HG02852 (cell line): ENCODE measurements around the gene PITPNB.

ENCODE experiments used
- ATAC-seq: cut with Tn5 transposase; IDR thresholded peaks from one replicate; pipeline ENCODE4 v1.9.1; 2021; ENCODE audit warnings: mild to moderate bottlenecking, moderate library complexity; ENCODE audit not compliant: unreplicated experiment

The PITPNB gene

DNA sequence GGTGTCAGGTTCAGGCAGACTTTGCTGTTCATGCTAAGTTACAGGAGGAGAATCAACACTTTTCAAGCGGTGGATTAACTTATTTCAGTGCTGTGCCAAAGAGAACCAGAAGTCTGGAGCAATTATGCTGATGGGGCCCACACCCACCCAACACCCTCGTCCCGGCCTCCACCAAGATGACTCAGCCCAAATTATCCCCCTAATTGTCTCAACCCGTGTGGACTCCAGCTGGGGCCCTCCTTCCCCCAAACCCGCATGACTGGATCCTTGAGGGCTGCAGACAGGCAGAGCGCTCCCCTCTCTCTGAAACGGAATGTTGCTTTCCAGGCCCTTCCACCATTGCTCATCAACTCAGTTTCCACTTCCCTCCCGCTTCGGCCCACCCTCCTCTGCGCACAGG lies 82.9 kb downstream of the PITPNB start:
- ATAC-seq, result no peak

GRCh38 chr22:27835446-27835845 lies 83.6 kb downstream of the PITPNB start:
- no peak for ATAC-seq

DNA sequence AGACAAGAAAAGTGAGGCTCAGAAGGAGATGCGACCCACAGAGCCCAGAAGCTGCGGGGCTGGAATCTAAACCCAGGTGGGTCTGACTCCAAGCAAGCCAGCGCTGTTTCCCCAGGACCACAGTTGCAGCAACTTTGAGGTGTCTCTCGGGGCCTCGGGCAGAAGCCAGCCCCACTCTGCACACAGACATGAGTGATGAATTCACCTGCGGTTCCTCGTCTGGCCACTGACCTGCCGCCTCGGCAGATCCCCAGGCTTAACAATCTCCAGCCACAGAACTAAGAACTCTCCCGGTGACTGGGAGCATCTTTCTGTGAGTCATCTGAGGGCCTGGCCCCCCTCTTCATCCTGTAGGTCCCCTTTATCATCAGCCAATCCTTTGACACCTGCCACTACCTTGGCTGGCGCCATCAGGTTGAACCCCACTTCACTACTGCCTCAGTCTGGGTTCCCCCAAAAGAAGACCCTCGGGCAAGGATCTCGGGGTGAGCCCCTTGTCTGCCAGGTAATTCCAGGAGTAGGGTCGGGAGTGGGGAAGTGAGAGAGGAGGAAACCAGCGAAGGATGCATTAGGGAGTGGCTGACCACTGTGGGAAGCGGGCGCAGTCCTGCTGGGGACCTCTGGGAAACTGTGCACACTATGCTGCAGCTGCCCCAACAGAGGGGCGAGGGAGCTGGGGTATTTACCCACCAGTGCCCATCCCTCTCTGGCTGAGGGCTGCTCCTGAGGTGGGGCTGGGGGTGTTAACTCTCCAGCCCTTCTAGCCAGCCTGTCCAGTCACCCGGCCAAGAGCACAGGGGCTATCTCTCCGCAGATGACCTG lies 84.5 kb downstream of the PITPNB start:
- no peak for ATAC-seq

- no peak for ATAC-seq
Observed at GRCh38 chr22:27833803-27834202, 85.3 kb downstream of the PITPNB start.

GRCh38 chr22:27832606-27833005 lies 86.5 kb downstream of the PITPNB start:
- no peak for ATAC-seq

- no peak for ATAC-seq
Observed at GRCh38 chr22:27829620-27830019, 89.4 kb downstream of the PITPNB start.

GRCh38 chr22:27827604-27828587 lies 91.2 kb downstream of the PITPNB start:
- no peak for ATAC-seq

DNA sequence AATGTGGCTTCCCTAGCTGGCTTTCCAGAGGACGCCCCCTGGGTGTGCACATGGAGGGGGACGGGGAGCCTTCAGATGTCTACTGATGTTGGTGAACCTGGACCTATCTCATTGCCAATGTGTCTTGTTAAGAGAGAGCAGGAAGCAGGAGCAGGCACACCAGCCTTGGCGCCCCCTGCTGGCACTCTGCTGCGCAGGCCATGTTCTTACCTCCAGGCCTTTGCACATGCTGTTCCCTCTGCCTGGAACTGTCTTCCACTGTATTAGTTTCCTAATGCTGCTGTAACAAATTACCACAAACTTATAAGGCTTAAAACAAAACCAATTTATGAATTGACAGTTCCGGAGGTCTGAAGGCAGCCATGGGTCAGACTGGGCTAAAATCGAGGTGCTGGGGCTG lies 93.9 kb downstream of the PITPNB start:
- no peak for ATAC-seq

- no peak for ATAC-seq
Observed at GRCh38 chr22:27823221-27823620, 95.8 kb downstream of the PITPNB start.

- no peak for ATAC-seq
Observed at GRCh38 chr22:27820896-27821866, 97.9 kb downstream of the PITPNB start.

DNA sequence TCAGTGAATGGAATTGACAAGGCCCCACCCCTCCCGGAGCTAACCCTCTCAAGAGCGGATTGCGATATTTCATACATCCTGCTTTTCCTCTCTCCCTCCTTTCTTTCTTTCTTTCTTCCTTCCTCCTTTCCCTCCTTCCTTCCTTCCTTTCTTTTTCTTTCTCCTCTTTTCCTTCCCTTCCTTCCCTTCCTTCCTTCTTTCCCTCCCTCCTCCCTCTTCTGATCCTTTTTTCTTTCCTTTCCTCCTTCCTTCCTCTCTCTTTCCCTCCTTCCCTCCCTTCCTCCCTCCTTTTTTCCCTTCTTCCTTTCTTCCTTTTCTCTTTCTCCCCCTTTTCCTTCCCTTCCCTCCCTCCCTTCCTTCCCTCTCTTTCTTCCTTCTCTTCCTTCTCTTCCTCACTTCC lies 102.5 kb downstream of the PITPNB start:
- no peak for ATAC-seq

DNA sequence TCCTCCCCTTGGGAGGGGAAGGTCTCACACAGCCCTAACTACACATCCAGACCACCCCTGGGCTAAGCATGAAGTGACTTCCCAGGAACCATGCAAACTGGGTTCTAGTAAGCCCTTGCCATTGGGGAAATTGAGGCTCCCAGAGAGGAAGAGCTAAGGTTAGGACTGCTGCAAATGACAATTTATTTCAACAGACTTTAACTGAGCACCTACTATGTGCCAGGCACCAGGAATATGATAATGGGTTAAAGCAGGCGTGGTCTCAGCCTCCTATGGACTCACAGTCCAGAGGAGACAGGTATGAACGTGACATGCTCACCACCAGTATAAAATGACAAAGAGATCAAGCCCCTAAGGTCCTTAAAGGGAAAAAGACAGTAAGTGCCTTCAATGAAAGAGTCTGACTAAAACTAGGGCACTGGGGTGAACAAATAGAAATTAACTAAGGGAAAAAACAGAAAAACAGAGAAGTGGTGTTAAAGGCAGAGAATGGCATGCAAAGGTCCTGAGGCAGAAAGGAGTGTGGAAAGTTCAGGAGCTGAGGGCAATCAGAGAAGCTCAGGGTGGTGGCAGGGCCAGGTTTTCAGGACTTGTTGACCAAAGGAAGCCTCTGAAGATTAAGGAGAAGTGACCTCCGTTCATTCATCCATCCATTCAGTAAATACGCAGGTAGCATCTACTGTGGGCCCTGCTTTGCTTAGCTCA lies 103.1 kb downstream of the PITPNB start:
- no peak for ATAC-seq

DNA sequence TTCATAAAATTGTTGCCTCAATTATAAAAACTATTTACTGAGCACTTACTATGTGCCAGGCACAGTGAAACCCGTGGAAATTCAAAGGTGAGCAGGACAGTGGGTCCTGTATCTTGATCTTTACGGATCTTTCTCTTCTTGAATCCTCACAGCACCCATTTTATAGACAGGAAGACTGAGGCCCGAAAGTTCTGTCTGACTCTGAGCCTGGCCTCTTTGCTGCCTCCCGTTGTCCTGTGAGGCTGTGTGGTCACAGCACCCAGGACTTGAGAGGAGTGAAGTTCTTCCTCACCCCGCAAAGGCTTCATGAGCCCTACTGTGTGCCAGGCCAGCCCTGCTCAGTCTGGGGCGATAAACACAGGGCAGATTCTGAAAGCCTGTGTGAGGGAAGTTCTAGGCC lies 104.1 kb downstream of the PITPNB start:
- no peak for ATAC-seq

GRCh38 chr22:27811778-27812177 lies 107.3 kb downstream of the PITPNB start:
- ATAC-seq, result no peak

DNA sequence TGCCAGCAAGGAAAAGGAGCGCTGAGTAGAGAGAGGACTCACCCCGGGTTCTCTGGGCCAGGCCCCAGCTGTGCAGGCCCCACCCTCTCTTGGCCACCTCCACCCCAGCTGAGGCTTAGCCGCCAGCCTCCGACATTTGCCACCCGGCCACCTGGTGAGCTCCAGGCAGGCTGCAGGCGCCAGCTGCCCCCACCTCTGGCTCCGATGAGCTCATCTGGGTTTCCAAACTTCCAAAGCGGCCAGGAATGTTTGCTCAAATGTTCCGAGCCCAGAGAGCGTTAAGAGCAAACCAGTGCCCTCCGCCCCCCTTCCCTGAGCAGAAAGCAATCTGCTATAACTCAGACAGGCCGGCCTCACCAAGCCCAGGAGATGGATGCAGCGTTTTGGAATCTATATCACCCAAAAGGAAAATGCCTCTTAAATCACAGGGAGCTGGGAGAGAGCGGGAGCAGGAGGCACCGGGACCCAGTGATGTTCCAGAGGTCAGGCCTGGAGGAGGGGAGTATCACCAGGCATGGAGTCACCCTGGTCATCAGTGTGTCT lies 108.4 kb downstream of the PITPNB start:
- no peak for ATAC-seq

GRCh38 chr22:27809700-27810608 lies 109.1 kb downstream of the PITPNB start:
- ATAC-seq, result no peak

GRCh38 chr22:27809226-27809603 lies 109.8 kb downstream of the PITPNB start:
- ATAC-seq, result no peak

DNA sequence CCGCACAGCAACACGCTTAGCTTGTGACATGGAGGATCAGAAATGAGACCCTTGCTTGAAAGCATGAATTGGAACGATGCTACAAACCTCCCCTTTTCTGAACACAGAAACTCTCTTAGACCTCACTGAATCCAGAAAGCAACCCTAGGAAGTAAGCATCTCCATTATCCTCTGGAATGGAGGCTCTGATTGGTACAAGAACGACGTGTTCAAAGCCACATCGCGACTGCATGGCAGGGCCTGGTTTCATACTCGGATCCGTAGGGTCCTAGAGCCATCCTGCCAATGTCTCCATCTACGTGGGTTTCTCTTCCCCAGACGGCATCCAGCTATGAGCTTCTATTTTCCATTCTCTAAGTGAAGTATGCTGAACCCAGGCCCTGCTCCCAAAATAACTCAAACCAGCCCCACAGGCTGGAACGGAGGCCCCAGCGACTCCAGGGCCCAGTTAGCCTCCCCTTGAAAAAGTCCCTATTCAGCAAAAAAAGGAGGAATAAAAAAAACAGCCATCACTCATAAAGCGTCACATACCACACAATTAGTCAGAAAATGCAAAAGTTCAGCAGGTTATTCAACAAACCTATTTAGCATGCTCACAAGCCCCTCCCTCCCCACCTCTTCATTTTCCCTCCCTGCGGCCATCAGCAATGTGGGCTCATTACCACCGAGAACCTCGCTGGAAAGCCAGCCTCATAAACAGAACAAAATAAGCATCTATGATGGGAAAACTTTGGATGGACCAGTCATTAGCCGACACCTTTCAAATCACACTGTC lies 110.4 kb downstream of the PITPNB start:
- no peak for ATAC-seq
